BJ (cell line): ENCODE measurements around the gene TRIP12. TPM values are rescaled to one million over a fixed set of nuclear protein-coding genes. Genes with fewer than 3 reads are reported as not detected.

ENCODE experiments used
- CTCF ChIA-PET: fragments of 350-600 bp; formaldehyde crosslinking; extraction: SDS; loops from one replicate; lab custom pipeline; 2021; ENCODE audit warnings: antibody characterized with exemption, inconsistent platforms; lab: Yijun Ruan, JAX
- POLR2A ChIA-PET: fragments of 300-600 bp; sonication (Branson Sonifier 250); formaldehyde crosslinking; extraction: SDS; loops from one replicate; lab custom pipeline; 2021; ENCODE audit warnings: antibody characterized with exemption; lab: Charles Lee
- DNase-seq: peaks from one replicate; pipeline ENCODE4 v3.0.0-alpha.2; 2011; ENCODE audit warnings: low read depth
- H3K27me3 ChIP-seq: 2 replicates; pipeline ENCODE4 v1.6.0; 2011; ENCODE audit warnings: low read length; ENCODE audit not compliant: control insufficient read depth, insufficient read depth
- H3K36me3 ChIP-seq: 2 replicates; pipeline ENCODE4 v1.5.1; 2011; ENCODE audit warnings: low read length; ENCODE audit not compliant: control insufficient read depth, insufficient read depth
- H3K4me3 ChIP-seq: 2 replicates; pipeline ENCODE4 v1.5.1; 2011; ENCODE audit warnings: low read depth, mild to moderate bottlenecking, control low read depth, low read length
- polyA plus RNA-seq: library from polyadenylated mRNA; depleted of rRNA; stranded (reverse); fragments of >200 nt; gene quantifications from 2 replicates; pipeline ENCODE4 v1.2.3, GENCODE V29; 2011
- TF ChIP-seq, protein P1 (sequence below): IDR thresholded peaks from 2 replicates; pipeline ENCODE4 v1.5.1; 2011; ENCODE audit warnings: low read depth, mild to moderate bottlenecking, control low read depth, inconsistent platforms, low read length, moderate library complexity; ENCODE audit not compliant: insufficient read depth

TRIP12 gene
- polyA plus RNA-seq, 1 experiment: 92.6 TPM

DNA sequence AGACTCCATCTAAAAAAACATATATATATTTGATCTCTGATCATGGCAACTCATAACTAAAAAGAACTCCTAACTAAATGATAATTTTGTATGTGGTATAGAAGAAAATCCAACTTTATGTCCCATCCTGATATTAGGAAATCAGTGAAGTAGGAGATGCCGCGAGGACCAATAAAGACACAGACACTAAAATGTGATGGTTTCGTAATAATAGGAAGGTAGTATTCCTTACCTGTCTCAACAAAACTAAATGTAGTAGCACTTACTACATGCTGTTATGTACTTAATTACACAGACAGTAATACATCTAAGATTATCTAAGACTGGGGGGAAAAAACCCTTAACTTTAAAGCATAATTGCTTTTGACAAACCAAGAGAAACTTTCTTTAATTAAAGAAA is 63.5 kb downstream of the TRIP12 start:
- H3K27me3 ChIP-seq: no peaks in the 10 kb centered on the region
- ChIA-PET CTCF (no interaction called here), POLR2A (no interaction called here)
- peaks cover 4% of the 10 kb centered on the region for H3K36me3 ChIP-seq
- no peak overlapping the region for H3K4me3 ChIP-seq
- TF ChIP-seq, protein P1, sequence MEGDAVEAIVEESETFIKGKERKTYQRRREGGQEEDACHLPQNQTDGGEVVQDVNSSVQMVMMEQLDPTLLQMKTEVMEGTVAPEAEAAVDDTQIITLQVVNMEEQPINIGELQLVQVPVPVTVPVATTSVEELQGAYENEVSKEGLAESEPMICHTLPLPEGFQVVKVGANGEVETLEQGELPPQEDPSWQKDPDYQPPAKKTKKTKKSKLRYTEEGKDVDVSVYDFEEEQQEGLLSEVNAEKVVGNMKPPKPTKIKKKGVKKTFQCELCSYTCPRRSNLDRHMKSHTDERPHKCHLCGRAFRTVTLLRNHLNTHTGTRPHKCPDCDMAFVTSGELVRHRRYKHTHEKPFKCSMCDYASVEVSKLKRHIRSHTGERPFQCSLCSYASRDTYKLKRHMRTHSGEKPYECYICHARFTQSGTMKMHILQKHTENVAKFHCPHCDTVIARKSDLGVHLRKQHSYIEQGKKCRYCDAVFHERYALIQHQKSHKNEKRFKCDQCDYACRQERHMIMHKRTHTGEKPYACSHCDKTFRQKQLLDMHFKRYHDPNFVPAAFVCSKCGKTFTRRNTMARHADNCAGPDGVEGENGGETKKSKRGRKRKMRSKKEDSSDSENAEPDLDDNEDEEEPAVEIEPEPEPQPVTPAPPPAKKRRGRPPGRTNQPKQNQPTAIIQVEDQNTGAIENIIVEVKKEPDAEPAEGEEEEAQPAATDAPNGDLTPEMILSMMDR: no peak
- no peak for DNase-seq

DNA sequence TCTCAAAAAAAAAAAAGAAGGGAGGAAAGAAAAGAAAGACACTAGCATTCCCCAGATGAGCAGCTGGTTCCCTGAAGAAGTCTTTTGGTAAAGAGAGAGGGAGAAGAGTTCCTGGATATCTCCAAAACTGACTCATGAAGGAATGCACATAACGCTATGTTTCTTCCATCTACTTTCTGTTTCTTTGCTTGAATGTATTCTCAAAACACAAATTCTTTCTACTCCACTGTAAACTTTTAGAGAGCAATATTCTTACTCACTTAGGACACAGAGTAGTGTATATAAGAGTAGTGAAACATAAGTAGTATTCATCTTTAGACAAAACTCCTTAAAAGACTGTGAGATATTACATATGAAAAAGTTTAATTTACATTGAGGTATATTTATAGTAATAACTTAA is 64.2 kb downstream of the TRIP12 start:
- Histone ChIP-seq H3K27me3 (no peaks in the 10 kb centered on the region), H3K4me3 (no peak overlapping the region), H3K36me3 (peaks cover 4% of the 10 kb centered on the region)
- DNase-seq: no peak
- ChIA-PET CTCF (interaction anchor here (1.6 kb wide), 1 partner anchor 10 kb away, joined by 4 read pairs; no protein-coding TSS in a partner anchor), POLR2A (no interaction called here)
- TF ChIP-seq, protein P1: no peak

DNA sequence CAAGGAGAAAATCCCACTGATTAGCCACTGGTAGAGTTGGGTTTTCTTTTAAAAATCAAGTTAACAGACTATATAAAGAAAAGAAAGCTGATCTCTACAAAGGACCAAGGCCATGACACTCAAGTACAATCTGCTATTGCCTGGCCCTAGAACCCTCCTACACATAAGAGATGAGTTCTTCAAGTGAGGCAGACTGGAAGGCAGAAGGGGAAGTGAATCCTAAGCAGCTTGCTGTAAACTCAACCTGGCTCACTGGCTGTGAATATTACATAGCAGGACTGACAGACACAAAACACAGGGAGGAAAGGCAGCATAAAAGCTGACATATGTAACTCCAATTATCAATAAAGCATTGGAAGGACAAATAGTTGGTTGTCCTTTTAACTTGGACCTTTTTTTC is 65.4 kb downstream of the TRIP12 start:
- no peaks in the 10 kb centered on the region for H3K27me3 ChIP-seq
- peaks cover 4% of the 10 kb centered on the region for H3K36me3 ChIP-seq
- ChIA-PET CTCF (interaction anchor here (1.6 kb wide), 1 partner anchor 9 kb away, joined by 4 read pairs; no protein-coding TSS in a partner anchor), POLR2A (no interaction called here)
- no peak for DNase-seq
- H3K4me3 ChIP-seq: no peak overlapping the region
- TF ChIP-seq, protein P1: no peak

DNA sequence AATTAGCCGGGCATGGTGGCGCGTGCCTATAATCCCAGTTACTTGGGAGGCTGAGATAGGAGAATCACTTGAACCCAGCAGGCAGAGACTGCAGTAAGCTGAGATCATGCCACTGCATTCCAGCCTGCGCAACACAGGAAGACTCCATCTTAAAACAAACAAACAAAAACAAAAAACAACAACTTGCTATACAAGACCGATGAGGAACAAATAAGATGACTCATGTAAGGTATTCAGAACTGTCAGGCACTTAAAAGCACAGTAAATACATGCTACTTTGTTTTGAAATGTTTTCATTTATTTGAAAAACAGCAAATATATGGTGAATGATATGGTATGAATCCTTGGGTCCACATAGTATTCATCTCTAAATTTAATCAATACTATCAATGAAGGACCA is 66.7 kb downstream of the TRIP12 start:
- TF ChIP-seq, protein P1: no peak
- no peak for DNase-seq
- Histone ChIP-seq H3K36me3 (peaks cover 6% of the 10 kb centered on the region), H3K27me3 (no peaks in the 10 kb centered on the region), H3K4me3 (no peak overlapping the region)
- CTCF ChIA-PET: no interaction called here
- POLR2A ChIA-PET: no interaction called here

DNA sequence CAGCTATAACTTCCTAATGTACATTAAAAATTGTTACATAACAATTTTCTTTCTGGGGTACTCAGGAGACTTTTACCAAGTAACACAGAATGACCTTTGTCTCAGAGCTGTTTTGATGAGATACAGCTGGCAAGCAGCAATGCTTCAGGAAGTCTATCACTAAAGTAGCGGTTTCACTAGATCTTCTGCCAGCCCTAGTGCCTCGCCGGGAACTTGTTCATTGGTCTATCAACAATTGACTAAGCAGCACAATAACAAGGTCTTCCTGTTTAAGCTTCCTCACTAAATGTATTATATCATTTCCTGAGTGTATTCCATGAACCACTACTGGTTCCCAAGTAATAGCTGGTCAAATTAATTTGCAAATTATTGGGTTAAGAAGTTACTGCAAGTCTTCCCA is 69.2 kb downstream of the TRIP12 start:
- H3K36me3 ChIP-seq: 0 out of 2 replicates have a peak, but pooled peaks cover 2% of the 10 kb centered on the region
- ChIA-PET CTCF (interaction anchor here (1.1 kb wide), 1 partner anchor 10 kb away, joined by 5 read pairs; no protein-coding TSS in a partner anchor), POLR2A (no interaction called here)
- peak; percentile 24 for DNase-seq
- TF ChIP-seq, protein P1: no peak
- H3K27me3 ChIP-seq: no peaks in the 10 kb centered on the region
- H3K4me3 ChIP-seq: no peak overlapping the region
